HG03196 (cell line): ENCODE measurements around the gene MESD.
"Not testable (repeated sequence)": the region's sequence is repeated elsewhere in the genome, so short reads cannot be mapped to it uniquely, and the experiment has no call there.

Experiments
- ATAC-seq: cut with Tn5 transposase; IDR thresholded peaks from one replicate; pipeline ENCODE4 v1.9.1; 2021; ENCODE audit not compliant: unreplicated experiment

The MESD gene

DNA sequence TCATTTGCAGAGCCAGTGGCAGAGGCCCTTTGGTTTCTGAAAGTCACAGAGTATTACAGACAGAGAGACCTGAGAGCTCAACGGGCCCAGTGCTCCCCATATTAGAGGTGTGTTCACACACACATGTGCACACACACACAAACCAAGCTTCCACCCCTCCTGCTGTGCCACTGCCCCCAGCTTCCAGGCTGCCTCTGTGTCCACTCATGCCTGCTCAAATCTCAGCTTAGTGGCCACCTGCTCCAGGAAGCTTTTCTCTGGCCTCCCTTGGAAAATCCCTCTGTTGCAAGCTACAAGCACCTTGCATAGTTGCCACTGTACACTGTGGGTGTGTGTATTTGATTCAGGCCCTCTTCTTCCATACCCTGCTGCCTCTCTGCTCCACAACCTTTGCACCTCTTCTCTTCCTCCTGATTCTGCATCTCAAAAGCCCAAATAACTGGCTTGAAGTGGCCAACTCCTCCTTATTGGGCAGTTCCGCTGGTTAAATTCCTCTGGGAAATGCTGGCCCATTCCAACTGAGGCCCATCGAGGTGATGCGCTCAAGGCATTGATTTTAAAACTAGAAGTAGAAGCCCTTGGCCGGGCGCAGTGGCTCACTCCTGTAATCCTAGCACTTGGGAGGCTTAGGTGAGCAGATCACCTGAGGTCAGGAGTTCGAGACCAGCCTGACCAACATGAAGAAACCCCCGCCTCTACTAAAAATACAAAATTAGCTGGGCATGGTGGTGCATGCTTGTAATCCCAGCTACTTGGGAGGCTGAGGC lies 23.0 kb downstream of the MESD start:
- no peak for ATAC-seq

DNA sequence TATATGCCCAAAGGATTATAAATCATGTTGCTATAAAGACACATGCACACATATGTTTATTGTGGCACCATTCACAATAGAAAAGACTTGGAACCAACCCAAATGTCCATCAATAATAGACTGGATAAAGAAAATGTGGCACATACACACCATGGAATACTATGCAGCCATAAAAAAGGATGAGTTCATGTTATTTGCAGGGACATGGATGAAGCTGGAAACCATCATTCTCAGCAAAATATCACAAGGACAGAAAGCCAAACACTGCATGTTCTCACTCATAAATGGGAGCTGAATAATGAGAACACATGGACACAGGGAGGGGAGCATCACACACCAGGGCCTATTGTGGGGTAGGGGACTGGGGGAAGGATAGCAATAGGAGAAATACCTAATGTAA lies 24.2 kb downstream of the MESD start:
- ATAC-seq, result not testable (repeated sequence)

DNA sequence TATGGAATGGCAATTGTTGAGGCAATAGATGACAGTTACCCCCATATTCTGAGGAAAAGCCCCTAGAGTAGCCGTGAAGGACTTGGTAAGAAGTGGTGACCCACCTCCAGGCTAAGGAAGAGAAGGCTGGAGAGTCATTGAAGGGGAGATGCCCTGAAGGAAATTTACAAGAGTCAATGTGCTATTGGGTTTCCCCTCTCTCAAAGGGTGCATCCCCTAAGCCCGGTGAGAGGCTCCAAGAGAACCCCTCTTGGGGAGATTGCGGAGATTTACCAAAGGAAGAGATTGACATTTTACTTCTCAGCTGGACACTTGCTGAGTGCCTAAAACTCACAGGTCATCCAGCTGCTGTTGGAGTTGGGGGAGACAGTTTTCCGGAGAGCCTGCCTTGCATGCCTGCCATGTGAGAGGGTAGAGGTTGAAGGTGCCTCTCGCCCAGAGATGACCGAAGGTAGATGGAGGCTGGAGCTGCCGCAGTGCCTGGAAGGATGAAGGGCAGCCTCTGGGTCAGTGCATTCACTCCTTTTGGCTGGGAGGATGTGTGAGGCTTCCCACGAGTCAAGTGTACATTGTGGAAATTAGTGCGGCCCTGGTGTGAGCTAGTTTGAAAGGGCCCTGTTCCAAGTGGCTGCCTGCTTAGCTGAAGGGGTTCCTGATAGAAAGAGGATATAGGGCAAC lies 30.7 kb downstream of the MESD start:
- no peak for ATAC-seq

DNA sequence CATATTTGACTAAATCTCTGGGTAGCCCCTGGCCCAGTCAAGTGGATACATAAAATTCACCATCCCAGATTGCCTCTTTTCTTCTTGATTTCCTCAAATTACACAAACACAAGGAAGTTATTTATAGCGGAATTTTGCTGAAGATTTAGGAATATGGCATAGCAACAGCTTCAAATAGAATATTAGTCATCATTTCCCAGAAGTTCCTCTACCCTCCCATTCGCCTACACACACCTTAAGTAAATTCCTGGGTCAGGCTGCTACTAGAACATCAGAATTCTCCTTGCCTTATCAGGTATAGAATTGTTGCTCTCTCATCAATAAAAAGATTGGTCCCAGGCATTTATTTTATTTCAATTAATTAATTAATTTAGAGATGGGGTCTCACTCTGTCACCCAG lies 31.6 kb downstream of the MESD start:
- no peak for ATAC-seq

DNA sequence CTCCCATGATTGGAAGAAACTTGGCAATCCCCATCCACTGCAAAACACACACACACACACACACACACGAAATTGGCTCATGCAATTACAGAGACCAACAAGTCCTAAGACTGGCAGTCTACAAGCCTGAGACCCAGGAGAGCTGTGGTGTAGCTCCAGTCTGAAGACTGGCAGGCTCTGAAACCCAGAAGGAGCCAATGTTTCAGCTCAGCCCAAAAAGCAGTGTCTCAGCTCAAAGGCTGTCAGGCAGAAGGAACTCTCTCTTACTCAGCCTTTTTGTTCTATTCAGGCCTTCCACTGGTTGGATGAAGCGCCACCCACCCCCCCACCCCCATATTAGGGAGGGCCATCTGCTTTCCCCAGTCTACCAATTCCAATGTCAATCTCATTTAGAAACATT lies 32.1 kb downstream of the MESD start:
- ATAC-seq, result no peak

DNA sequence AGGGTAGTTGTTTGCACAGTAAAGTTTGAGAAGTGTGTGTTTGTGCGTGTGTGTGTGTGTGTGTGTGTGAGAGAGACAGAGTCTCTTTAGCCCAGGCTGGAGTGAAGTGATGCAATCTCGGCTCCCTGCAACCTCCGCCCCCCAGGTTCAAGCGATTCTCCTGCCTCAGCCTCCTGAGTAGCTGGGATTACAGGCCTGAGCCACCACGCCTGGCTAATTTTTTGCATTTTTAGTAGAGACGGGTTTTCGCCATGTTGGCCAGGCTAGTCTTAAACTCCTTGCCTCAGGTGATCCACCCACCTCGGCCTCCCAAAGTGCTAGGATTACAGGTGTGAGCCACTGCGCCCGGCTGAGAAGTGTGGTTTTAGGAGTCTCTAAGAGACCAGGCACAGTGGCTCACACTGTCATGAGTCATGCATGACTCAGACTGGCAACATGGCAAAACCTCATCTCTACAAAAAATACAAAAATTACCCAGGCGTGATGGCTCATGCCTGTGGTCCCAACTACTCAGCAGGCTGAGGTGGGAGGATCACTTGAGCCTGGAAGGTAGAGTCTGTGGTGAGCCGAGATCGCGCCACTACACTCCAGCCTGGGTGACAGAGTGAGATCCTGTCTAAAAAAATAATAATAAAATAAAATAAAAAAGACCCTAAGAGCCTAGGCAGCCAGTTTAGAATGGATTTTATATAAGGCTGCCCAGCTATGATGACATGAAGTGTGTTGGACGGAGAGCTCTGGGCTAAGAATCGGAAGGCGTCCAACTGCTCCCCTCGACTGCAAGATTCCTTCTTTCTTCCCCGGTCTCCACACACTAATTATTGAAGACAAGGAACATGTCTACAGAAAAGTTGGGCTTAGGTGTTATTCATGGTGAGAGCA lies 33.8 kb downstream of the MESD start:
- not testable (repeated sequence) for ATAC-seq

DNA sequence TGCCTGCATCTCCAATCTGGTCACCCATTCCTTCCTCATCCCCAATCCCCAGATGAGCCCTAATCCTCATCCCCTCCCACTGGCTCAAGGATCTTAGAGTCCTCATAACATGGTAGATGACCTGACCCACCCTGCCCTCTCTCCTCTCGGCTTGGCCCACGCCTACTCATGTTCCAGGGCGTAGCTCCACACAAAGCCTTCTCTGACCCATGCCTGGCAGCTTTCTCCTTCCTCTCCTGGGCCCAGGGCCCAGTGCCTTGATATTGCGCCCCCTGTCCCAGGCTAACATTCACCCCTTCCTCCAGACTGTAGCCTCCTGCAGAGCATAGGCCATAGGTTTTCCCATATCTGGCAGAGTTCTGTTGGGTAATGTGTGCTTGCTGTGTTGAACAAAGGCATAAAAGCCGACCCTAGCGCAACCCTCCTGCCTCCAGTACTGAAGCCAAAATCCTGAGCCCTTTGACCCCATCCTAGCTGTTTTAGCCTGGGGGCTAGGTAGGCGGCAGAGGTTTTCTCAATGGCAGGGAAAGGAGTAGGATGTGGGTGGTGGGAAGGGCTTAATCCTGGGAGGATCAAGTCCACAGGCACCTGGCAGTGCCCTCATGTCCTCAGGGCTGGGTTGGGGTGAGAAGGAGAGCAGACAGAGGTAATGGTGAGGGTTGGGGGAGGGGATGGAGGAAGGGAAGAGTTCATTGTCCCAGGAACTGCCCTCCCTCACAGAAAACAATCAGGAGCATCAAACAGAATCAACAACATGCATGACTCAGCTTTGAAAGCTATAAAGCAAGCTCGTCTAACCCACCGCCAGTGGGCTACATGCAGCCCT lies 35.5 kb downstream of the MESD start:
- no peak for ATAC-seq

DNA sequence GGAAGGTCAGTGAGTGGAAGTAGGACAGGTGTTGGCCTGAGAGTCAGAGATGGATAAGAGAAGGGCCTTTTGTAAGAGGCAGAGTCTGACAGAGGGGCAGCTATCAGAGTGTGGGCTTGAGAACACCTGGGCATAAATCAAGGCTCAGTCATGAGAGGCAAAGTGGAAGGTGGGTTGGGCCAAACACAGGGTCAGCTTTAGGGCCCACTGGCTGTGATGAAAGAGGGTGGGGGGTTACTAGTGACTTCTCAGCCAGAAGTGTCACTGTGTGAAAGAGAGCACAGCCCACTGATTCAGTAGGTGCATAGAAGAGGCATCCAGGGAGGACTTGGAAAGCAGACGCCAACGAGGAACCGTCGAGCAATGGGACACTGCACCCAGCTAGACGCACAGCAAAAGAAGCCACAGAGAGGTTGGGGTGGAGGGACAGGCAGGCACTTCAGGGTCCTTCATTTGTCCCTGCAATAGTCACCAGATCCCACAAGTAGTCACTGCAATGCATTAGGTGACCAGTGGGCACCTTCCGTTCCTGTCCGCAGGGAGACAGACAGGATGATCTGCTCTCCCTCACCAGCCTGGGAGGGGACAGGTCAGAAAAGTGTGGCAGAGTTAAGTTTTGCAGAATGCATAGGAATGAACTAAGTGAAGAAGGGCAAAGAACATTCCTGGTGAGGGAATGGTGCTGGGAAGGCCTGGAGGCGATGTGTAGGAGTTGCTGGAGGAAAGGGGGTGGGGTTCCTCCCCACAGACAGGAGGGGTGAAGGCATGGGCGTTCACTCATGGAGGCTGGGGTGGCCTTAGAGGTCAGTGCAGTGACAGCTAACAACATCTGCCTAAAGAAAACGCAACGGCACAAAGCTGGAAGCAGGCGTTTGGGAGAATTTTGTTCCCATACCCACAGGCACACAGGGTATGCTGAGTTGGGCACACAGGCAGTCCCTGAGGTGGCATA lies 36.3 kb downstream of the MESD start:
- ATAC-seq, result no peak

DNA sequence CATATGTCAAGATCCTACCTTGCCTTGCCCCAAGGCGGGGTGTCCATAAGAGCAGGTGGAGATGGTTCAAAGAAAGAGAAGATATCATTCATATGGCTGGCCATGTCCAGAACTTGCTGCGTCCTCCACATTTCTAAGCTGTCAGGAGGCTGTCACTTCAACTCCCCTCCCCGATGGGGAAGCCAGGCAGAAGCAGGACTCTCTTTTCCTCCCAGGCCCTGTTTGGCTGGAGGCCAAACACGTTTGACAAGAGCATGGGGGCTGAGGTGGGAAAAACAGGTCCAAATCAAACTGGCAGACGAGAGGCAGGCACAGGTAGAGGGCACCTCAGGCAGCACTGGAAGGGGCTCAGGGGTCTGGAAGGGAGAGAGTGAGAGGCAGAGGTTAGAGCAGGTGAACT lies 37.7 kb downstream of the MESD start:
- ATAC-seq, result no peak

DNA sequence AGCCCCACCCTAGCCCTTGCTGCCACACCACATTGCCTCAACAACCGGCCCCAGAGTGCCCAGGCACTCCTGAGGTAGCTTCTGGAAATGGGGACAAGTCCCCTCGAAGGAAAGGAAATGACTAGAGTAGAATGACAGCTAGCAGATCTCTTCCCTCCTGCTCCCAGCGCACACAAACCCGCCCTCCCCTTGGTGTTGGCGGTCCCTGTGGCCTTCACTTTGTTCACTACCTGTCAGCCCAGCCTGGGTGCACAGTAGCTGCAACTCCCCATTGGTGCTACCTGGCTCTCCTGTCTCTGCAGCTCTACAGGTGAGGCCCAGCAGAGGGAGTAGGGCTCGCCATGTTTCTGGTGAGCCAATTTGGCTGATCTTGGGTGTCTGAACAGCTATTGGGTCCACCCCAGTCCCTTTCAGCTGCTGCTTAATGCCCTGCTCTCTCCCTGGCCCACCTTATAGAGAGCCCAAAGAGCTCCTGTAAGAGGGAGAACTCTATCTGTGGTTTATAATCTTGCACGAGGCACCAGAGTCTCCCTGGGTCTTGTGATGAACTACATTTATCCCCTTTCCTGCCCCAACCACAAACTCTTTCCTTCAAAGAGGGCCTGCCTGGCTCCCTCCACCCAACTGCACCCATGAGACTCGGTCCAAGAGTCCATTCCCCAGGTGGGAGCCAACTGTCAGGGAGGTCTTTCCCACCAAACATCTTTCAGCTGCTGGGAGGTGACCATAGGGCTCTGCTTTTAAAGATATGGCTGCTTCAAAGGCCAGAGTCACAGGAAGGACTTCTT lies 39.1 kb downstream of the MESD start:
- no peak for ATAC-seq

DNA sequence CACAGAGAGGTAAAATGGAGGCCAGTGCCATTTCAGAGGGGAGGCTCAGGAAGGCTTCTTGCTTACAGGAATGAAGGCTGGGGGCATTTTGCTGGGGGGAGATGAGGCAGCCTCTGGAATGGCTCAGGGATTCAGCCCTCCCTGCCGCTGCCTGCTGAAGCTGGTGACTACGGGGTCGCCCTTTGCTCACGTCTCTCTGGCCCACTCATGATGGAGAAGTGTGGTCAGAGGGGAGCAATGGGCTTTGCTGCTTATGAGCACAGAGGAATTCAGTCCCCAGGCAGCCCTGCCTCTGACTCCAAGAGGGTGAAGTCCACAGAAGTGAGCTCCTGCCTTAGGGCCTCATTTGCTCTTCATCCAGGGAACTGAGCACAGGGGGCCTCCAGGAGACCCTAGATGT lies 39.9 kb downstream of the MESD start:
- no peak for ATAC-seq

DNA sequence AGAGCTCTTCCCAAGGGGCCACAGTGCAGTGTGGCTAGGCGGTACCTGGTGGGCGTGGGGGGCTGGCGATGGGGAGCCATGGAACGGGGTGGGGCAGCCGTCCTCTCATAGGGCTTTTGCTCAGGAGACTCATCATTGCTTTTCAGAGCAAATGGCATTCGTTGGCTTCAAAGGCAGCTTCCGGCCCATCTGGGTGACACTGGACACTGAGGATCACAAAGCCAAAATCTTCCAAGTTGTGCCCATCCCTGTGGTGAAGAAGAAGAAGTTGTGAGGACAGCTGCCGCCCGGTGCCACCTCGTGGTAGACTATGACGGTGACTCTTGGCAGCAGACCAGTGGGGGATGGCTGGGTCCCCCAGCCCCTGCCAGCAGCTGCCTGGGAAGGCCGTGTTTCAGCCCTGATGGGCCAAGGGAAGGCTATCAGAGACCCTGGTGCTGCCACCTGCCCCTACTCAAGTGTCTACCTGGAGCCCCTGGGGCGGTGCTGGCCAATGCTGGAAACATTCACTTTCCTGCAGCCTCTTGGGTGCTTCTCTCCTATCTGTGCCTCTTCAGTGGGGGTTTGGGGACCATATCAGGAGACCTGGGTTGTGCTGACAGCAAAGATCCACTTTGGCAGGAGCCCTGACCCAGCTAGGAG lies 40.8 kb downstream of the MESD start:
- ATAC-seq, result no peak

DNA sequence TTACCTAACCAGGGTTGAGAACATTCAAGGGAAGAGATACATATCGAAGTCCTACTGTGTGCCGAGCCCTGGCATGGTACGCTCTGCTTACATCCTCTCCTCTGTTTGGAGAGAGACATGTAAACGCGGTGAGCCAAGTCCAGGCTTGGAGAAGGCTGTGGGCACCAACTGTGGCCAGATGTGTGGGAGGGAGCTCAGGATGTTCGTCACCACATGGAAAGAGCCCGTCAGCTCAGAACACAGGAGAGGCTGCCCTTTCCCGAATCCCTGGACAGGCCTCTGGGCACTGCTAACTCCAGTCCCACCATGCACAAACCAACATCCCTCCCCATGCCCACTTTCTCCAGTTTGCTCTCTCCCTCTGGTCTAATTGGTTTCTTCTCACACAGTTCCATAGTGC lies 43.0 kb downstream of the MESD start:
- ATAC-seq, result no peak

DNA sequence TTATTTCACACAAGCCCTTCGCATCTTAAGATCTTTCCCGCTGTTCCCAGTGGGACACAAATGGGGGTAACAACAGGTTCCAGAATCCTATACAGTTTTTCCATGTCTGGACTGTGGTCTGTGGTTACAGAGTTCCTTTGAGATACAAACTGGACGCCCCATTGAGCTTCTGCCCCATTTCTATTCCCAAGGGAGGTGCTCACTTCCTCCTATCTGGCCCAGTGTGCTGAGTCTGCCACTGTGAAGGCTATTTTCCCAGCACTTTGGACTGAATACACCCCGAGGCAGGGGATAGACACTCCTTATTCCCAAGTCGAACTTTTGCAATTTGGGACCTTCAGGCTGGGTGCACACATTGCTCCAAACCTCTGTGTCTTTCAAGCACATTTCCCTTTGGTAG lies 44.0 kb downstream of the MESD start:
- ATAC-seq, result no peak

DNA sequence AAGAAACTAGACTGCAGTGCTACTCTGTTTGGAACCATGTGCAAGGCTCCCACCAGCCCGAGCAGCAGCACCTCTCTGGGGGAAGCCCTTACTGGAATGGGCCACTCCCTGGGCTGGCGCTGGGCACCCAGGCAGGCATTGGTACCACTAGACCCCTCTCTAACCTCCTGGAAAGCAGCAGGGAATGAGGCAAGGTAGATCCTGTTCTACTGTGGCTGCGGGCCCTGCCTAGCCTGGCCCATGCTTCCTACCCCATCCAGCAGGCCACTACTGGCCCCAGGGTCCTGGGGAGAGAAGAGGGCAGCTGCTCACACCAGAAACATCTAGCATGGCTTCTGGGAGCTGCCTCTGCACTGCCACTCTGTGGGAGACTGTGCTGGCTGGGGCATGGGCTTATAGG lies 44.8 kb downstream of the MESD start:
- ATAC-seq, result no peak

DNA sequence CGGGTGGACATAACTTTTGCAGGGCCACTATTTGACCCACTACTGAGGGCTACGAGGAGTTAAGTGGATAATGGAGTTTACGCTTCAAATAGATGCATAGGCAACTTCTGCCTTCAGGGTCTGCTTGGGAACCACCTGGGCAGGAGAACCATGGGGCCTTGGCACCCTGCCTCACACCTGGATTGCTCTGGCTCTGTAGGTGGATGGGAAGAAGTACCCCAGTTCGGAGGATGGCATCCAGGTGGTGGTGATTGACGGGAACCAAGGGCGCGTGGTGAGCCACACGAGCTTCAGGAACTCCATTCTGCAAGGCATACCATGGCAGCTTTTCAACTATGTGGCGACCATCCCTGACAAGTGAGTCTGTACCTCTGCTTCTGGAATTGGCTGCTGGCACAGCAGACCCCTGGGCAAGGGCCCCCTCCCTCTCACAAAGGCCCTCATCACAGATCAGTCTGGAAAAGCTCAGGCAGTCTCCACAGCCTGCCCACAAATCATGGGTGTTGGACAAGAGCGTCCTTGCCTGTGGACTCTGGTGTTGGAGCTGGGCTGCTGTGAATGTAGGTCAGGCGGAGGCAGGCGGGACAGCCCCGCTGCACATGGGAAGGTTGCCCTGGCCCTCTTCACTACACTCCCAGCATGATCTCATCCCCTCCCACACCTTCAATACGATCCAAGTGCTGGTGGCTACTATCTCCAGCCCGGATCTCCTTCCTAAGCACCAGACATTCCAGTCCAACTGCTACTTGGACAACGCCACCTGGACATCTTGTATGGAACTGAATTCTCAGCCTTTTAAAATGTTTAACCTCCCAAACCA lies 46.7 kb downstream of the MESD start:
- ATAC-seq, result no peak

DNA sequence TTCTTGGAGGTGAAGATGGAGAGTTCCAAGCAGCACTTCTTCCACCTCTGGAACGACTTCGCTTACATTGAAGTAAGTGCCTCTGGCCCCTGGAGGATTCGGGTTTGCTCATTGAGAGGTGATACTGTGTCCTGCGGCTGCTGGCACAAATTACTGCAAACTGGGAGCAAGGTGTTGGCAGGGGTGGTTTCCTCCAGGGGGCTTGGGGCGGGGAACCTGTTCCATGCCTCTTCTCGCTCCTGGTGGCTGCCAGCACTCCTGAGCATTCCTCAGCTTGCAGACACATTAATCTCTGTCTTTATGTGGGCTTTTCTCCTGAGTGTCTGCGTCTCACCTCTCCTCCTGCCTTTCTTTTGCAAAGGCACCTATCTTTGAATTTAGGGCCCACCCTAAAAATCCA lies 47.4 kb downstream of the MESD start:
- no peak for ATAC-seq

DNA sequence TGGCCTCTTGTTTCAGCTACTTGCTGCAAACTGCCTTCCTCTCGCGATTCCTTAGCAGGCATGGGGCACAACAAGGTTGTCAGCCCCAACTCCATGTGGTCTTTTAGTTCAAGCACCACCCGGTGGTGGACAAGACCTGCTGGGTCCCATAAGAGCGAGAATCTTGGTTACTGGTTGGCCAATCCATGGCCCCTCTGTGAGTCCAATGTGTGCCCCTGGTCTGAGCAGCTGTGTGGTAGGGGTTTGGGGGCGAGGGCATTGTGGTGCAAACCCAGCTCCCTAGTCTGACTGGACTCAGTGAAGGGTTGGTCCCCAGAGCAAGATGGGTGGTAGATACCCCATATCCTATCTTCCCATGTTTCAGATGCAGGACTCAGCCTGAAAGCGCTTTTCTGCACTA lies 48.8 kb downstream of the MESD start:
- ATAC-seq, result no peak
